Vagina (tissue), 2 donors: ENCODE measurements around the gene DKK2.
"Not testable (repeated sequence)": the region's sequence is repeated elsewhere in the genome, so short reads cannot be mapped to it uniquely, and the experiment has no call there.

ENCODE experiments used
- CTCF ChIP-seq, 3 experiments: fragments of 450-650 bp in 2 of 3; fragments of 200-600 bp in 1 of 3; sonication (generic) in 1 of 3; IDR thresholded peaks; one replicate each; pipeline ENCODE4 v1.5.1; 2017 to 2019; ENCODE audit warnings: antibody characterized with exemption in 3 of 3, mild to moderate bottlenecking in 2 of 3, moderate library complexity in 2 of 3
- POLR2A ChIP-seq, 2 donors: fragments of 450-650 bp; IDR thresholded peaks; one replicate each; pipeline ENCODE4 v1.6.1; 2017; ENCODE audit warnings: antibody characterized with exemption in 2 of 2, mild to moderate bottlenecking in 2 of 2, moderate library complexity in 2 of 2

GRCh38 chr4:106908049-106908448 is 128.1 kb downstream of the DKK2 start:
- TF ChIP-seq CTCF, POLR2A (IDR thresholded peaks at IDR 0.05): not testable (repeated sequence)
